Right renal cortex interstitium (tissue), 3 donors: ENCODE data around the gene HAL. TPM values are rescaled to one million over a fixed set of nuclear protein-coding genes. Genes with fewer than 3 reads are reported as not detected.

Experiments
- DNase-seq, 3 donors: peaks; one replicate each; pipeline ENCODE4 v3.0.0-alpha.2; 2013; ENCODE audit warnings: low read depth in 3 of 3, low spot score in 2 of 3
- polyA plus RNA-seq, 3 donors: library from polyadenylated mRNA; unstranded; fragments of 120-200 nt; gene quantifications; one replicate each; pipeline ENCODE4 v1.2.1, GENCODE V29; 2013; ENCODE audit not compliant: insufficient read length in 3 of 3

Gene HAL, protein sequence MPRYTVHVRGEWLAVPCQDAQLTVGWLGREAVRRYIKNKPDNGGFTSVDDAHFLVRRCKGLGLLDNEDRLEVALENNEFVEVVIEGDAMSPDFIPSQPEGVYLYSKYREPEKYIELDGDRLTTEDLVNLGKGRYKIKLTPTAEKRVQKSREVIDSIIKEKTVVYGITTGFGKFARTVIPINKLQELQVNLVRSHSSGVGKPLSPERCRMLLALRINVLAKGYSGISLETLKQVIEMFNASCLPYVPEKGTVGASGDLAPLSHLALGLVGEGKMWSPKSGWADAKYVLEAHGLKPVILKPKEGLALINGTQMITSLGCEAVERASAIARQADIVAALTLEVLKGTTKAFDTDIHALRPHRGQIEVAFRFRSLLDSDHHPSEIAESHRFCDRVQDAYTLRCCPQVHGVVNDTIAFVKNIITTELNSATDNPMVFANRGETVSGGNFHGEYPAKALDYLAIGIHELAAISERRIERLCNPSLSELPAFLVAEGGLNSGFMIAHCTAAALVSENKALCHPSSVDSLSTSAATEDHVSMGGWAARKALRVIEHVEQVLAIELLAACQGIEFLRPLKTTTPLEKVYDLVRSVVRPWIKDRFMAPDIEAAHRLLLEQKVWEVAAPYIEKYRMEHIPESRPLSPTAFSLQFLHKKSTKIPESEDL
- polyA plus RNA-seq: under 1 TPM; 0.26 to 0.46 (median 0.30) TPM

DNA sequence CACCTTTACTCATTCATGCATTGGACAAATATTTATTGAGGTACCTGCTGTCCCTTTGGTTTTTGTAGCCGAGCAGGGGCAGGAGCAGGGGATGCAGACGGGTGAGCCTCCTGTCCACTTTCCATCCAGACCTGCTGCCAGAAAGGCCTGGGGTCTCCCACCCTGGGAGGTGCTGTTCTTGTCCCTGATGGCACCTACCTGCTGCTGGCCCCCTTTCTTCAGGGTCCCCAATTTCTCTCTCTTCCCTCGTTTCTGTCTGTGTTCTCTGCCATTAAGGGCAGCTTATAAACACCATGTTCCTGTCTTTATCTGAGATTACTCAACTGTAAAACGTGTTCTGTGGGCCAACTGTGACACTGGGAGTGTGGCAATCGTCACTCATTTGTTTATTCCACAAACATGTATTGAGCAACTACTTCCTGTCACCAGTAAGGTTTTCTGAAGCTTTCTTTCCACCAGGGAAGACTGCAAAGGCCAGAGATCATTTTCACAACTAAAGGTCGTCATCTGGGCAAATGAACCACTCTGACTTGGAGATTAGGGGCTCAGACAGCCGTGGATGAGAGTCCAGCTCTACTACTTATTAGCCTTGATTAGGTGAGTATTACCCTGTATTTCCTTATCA, at the start of gene HAL:
Gene HAL (minus strand): TSS at position 311 of the 625 bp plus-strand sequence. CDS start 434 bp downstream, outside the sequence.
- DNase-seq: no peak

DNA sequence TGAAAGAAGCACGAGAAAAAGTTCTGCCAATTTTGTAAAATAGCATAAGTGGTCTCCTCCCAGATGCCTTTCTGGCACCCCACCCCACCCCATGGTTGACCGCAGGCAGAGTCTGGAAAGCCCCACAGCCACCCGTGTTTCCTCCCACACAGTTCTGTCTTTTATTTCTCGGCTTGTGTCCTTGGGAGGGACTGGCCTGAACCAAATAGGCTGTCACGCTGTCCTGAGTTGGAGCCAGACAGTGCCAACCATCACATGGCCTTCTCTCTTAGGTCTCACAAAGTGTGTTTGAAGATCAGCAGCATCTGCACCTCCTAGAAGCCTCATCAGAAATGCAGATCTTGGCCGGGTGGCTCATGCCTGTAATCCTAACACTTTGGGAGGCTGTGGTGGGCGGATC, 49.4 kb upstream of the HAL start:
- DNase-seq: no peak

DNA sequence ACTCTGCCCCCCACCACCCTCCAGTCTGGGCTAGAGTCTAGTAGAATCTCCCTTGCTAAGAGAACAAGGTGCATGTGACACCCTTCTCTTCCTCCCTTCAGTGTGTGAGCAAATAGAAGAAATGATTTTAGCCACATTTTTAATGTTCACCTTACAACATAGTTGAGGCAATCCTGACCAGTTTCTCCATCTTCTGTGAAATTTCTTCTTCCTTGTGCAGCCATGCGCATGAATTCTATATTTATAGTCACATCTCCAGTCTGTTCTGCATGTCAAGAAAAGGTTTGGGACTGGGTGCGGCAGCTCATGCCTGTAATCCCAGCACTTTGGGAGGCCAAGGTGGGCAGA, 48.8 kb upstream of the HAL start:
- no peak for DNase-seq

DNA sequence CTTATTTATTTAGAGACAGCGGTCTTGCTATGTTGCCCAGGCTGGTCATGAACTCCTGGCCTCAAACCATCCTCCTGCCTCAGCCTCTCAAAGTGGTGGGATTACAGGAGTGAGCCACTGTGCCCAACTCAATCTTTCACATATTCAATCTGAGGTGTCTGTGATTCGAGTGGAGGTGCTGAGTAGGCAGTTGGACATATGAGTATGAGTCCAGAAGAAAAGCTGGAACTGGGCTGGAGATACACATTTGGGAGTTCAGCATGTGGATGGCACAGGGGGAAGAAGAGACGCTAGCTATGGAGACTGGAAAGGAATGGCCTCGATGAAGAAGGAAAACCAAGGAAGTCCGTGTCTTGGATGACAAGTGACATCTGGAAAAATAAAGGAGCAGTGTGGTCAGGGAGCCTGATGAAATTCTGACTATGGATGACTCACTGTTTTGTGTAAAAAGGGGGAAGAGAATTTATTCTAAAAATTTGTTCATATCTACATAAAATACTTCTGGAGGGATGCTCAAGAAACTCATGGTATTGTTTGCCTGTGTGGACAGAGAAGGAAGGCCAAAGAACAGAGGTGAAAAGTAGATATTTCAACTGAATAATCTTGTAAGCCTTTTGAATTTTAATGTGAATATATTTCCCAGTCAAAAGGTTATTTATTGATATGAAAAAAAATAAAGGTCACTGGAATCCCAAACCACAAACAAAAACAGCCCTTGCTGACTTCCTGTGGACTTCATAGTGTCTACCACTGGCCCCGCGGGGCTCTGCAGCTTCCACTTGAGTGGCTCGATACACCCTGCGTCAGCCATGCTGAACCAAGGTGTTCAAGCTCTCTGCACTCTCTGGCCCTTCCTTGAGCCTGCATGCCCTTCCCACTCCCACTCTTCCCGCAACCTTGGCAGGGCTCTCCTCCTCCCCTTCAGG, 48.1 kb upstream of the HAL start:
- no peak for DNase-seq

DNA sequence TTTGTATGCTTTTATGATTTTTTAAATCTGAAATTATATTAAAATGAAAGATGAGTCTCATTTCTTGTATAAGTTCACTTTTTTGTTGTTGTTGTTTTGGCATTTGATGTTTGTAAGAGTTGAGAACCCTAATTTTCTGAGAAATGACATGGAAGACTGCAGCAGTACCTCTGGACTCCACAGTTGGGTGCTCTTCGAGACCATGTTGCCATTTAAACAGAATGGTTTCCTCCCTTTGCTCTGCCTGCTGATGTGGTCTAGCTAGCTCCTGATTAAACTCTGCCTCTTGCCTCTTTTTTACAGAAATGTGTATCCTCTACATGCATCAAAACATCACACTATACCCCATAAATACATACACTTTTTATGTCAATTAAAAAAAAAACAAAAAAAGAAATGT, 45.0 kb upstream of the HAL start:
- DNase-seq: no peak

DNA sequence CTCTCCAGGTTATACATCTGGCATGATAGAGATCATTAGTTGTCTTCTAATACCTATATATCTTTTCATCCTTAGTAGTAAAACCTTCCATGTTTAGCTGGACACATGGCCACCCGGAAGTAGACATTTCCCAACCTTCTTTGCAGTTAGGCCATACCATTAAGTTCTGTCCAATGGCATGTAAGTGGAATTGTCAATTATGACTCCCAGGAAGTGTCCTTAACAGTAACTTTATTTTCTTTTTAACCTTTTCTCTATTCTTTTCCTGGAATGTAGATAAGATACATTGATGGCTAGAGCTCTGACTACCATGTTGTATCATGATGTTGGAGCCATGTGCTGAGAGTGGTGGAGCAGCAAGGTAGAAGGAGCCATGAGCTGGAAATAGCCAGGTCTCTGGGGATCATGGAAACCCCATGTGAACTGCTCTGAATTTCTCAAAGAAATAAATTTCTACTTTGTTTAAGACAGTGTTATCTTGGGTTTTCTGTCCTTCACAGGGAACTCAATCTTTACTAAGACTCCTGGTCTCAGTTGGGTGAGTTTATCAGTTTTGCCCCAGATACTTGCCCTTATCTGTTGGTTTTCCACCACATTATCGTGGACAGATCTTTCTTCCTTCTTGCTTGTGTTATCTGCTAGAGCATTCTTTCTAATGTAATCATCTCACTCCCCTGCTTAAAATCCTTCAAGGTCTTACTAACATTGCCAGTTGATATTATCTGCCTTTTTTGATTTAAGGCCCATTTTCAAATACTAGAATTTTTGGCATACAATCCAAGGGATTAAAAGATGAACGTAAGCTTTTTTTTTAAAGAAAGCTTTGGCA, 44.4 kb upstream of the HAL start:
- no peak for DNase-seq

DNA sequence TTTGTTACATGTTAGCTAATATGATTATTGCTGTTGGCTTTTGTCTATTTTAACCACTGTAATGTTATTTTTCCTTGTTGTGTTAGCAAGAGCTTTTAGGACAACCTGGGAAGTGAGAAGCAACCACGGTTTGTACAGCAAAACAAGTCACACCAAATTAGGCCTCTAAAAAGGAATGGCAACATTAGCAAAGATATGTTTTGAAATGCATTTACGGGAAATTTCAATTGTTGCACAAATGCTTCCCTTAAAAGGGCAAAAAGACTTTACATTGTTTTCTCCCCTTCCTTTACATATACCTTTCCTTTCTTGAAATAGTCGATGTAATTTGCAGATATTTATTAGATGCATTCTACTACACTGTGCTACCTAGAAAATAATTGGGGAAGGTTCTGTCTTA, 43.4 kb upstream of the HAL start:
- DNase-seq: no peak

DNA sequence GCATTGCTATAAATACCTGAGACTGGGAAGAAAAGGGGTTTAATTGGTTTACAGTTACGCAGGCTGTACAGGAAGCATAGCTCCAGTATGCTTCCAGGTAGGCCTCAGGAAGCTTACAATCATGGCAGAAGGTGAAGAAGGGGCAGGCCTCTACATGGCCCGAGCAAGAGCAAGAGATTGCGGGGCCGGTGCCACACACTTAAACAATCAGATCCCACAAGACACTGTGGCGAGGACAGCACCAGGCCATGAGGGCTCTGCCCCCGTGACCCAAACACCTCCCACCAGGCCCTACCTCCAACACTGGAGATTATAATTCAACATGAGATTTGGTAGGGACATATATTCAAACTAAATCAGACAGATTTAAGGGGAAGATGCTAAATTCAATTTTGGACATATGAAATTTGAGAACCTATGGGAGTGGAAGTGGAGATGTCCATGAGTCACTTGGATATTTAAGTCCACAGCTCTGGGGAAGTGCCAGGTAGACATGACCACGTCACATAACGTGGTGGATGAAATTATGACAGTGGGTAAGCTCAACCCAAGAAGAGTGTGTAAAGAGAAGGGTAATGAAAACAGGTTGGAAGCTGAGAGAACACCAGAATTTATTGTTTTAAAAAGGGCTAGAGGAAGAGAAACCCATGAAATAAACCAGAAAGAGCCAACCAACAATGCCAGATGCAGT, 40.8 kb upstream of the HAL start:
- DNase-seq: no peak

DNA sequence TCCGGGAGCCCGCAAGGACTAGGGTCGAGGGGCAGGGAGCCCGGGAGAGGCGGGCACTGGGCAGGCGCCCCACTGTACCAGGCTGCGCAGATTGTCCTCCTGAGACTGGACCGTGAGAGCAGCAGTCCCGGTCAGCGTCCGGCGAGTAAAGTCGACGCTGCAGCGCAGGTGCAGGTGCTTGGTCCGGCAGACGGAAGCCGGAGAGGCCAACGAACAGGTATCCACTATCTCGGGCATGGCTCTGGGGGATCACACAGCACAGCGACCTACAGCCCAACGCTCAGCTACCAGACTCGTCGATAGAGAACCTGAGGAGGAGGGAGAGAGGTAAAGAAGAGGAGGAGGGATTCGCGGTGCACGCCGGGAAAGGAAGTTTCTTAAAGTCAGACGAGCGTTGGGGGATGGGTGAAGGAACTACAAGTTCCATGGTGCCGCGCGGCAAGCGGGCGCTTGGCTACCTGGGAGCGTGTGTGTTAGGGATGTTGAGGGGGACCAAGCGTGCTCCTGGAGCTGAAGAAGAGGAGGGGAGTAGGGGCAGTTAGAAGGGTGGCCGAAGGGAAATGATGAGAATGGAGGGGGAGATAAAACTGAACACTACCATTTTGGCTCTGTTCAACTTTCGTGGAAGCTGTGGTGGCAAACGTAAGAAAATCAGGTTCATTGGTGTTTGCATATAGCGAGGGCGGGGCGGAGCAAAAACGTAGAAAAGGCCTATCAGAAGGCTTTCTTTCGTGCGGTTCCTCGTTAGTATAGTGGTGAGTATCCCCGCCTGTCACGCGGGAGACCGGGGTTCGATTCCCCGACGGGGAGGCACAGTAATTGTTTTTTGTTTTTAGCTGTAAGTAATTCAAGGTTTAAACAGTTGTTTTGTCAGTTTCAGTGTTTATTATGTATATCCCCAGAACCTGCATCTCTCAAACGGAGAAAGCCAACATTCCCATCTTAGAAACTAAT, 39.4 kb upstream of the HAL start, which contains the start of gene LTA4H:
Gene LTA4H (minus strand): TSS at position 305 of the 954 bp plus-strand sequence. CDS start 68 bp downstream, at position 237.
- DNase-seq: peak; percentile 98 to 100 (median 99)

DNA sequence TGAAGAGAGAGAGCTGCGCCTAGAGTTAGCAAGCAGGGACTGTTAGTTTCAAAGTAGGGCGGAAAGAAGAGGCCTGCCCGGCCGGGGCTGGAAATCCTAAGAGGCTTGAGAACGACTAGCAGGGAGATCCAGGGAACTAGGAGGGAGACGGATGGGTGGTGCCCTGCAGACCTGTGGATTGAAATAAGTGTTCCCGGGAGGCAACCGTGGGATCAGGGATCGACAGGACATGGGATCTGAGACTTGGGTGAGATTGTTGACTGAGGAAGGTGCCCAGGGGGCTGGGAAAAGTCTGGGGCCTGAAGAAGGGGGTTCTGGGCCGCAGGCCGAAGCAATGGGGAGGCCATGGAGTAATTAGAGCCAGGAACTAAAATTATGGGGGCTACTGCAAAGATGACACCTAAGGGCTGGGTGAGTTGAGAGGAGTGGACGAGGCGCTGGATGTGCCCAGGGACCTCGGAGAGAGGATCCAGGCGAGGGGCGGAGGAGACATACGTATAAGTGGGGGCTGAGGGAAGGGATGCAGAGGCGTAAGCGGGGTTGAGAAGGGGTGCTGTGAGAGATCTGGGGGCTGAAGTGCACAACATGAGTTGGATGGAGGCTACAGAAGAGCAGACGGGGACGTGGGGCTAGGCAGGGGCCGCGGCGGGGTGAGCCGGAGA, 38.6 kb upstream of the HAL start:
- DNase-seq: no peak

DNA sequence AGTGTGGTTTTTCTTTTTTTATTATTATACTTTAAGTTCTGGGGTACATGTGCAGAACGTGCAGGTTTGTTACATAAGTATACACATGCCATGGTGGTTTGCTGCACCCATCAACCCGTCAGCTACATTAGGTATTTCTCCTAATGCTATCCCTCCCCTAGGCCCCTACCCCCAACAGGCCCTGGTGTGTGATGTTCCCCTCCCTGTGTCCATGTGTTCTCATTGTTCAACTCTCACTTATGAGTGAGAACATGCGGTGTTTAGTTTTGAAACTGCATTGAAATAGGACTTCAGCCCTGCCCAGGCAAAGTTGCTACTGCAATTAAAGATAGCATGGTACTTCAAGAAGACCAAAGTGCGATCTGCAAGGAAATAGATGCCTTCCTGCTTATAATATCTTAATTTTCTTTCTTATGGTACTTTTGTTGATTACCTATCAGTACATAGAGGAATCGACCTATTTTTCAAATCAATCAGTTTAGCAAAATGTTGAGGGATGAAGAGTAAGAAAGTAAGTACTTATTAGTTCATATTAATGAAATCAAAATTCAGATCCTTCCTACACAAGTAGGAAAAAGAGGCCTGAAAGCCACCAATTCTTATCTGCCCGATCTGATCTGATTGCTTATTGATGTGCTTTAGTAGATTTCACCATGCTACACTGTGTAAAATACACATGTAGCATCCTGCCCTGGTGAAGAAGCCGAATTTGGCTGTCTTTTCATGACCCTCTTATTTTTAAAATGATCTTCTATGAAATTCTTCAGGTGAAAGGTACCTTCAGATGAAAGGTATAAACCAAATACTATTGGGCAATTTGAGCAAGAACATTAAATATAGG, 37.6 kb upstream of the HAL start:
- no peak for DNase-seq

DNA sequence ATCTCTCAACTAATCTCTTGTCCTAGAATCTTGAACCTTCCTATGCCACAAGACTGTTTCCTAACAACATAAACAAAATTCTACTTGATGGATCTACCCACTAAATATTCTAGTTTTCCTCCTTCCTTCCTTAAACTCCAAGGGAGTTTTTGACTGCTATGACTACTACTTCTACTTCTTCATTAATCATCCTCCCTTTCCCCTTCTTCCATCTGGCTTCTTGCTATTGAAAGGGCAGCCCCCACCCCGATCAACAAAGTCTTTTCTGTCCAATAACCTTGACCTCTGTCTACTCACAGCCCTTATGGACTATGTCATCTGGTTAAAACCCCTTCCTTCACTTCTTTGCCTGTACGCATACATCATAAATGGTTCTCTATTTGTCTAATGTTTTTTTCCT, 33.7 kb upstream of the HAL start:
- no peak for DNase-seq

DNA sequence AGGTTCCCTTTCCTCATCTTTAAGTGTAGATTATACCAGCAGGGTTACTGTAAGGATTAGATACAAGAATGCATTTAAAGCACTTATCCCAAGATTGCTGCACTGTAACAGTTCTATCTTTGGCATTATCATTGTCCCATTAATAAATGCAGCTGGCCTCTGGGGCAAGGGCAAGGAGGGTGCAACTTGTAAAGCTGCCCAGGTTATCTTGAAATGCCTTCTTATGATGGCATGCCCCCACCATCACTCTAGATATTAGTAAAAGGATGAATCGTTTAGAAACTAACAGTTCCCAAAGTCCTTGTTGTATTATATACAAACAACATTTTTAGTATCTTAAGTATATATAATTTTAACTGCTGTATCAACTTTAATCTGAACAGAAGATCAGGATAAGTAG, 32.4 kb upstream of the HAL start:
- no peak for DNase-seq

DNA sequence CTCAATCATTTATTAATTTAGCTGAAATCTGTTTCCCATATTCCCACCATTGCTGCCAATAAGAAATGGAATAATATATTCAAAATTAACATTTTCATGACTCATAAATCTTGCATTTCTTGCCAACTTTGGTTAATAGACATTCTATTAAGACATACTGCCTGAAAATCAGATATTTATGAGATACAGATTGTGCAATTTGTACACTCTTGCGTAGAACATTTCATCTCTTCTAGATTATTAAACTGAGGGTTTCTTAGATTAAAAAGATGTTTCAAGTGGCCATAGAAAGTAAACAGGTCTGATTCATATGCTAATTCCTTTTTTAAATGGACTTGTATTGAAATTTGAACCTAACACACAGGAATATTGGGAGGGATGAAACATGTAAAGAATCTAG, 30.2 kb upstream of the HAL start:
- DNase-seq: no peak

DNA sequence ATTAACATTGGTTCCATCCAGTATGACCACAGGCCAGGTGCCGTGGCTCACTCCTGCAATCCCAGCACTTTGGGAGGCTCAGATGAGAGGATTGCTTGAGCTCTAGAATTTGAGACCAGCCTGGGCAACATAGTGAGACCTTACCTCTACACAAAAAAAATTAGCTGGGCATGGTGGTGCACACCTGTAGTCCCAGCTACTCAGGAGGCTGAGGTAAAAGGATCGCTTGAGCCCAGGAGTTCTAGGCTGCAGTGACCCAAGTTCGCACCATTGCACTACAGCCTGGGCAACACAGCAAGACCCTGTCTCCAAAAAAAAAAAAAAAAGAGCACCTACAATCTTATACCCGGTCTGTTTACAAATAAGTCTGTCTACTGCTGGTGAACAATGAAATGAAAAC, 29.4 kb upstream of the HAL start:
- DNase-seq: no peak

DNA sequence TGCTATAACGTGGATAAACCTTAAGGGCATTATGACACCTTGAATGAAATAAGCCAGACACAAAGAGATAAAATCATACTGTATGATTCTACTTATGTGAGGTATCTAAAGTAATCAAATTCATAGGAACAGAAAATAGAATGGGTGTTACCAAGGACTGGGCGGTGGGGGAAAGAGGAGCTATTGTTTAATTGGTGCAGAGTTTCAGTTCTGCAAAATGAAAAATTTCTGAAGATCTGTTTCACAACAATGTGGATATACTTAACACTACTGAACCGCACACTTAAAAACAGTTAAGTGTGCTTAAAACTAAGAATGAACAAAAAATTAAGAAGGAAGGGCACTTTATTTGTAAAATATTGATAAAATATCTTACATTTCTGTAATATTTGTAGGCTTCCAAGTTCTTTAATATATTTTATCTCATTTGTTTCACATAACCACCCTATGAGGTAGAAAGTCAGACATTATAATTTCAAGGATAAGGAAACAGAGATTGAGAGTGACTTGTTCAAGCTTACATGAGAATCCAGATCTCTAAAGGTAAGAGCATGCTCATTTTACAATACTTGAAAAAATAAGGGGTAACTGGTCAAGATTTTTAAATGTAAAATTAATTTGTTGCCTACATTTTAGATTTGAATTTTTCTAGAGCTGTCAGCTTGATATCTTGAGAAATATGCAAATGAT, 24.3 kb upstream of the HAL start:
- no peak for DNase-seq
